HFF-Myc (cell line): ENCODE results near the gene QKI.
A peak's percentile ranks its signal among the peaks of the same experiment; 100 is the strongest.

ENCODE experiments used
- DNase-seq: peaks from one replicate; pipeline ENCODE4 v3.0.0-alpha.2; 2011; ENCODE audit warnings: low read depth; ENCODE audit errors: extremely low read depth
- H3K4me3 ChIP-seq: replicated peaks from 2 replicates; pipeline ENCODE4 v1.5.1; 2011; ENCODE audit warnings: low read depth, mild to moderate bottlenecking, control low read depth, low read length
- TF ChIP-seq, protein P1 (sequence below): IDR thresholded peaks from 2 replicates; pipeline ENCODE4 v1.5.1; 2012; ENCODE audit warnings: mild to moderate bottlenecking, low read depth, low read length, control low read depth; ENCODE audit errors: missing control alignments

QKI gene

DNA sequence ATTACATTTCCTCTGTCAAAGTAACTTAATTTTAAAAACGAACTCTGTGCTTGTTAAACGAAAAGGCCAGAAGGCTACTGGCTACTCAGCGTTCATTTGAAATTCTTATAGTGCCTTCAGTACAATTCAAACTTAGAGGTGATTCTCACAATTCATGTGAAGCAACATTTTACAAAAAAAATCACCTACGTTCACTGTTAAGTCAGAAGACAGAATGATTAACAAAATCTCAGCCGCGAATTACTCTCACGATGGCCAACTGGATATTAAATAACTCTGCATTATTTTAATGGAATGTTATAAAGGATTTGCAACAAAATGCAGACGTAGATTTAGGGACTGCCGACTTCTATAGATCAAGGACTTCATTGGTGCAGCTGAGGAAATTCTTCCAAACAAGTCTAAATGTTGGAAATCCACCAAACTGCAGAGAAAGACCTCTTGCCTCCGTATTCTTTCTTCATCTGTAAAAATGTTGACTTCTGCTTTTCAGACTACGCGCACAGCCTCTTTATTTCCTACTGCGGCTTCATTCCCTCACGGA, 1.6 kb upstream of the QKI start:
- peak overlapping the region; percentile 54 for H3K4me3 ChIP-seq
- DNase-seq, result no peak
- TF ChIP-seq, protein P1, sequence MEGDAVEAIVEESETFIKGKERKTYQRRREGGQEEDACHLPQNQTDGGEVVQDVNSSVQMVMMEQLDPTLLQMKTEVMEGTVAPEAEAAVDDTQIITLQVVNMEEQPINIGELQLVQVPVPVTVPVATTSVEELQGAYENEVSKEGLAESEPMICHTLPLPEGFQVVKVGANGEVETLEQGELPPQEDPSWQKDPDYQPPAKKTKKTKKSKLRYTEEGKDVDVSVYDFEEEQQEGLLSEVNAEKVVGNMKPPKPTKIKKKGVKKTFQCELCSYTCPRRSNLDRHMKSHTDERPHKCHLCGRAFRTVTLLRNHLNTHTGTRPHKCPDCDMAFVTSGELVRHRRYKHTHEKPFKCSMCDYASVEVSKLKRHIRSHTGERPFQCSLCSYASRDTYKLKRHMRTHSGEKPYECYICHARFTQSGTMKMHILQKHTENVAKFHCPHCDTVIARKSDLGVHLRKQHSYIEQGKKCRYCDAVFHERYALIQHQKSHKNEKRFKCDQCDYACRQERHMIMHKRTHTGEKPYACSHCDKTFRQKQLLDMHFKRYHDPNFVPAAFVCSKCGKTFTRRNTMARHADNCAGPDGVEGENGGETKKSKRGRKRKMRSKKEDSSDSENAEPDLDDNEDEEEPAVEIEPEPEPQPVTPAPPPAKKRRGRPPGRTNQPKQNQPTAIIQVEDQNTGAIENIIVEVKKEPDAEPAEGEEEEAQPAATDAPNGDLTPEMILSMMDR, result no peak

DNA sequence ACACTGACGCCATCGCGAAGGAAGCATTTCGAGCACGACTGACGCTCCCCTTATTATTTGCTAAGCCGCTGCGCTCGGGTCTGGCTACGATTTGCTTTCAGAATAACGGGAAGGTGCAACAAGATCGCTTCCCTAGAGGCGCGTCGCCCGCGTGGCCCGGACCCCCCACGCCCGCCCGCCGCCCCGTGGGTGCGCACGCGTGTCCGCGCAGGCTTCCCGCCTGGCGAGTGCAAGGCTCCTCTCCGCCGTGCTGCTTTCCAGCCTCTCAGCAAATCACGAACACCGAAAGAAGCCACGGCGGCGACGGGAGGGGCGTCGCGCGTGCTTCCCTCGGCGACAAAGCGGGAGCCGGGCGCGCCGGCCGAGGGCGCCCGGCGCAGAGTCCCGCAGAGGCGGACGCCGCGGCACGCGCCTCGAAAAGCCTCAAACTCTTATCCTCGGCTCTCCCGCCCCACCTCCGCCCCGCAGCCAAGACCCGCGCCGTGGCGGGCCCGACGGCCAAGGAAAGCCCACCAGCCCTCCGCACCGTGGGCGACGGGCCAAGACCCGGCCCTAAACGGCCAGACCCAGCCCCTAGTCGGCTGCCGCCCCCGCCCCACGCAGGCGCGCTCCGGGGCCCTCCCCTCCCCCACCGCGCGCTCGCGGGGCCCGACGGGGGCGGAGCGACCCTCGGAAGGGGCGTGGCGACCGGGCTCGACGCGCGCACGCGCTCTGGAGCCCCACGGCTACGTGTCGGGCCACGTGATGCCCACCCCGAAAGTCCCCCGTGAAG, 987 bp upstream of the QKI start:
- H3K4me3 ChIP-seq, result peak overlapping the region; percentile 54
- TF ChIP-seq, protein P1, result no peak
- no peak for DNase-seq

DNA sequence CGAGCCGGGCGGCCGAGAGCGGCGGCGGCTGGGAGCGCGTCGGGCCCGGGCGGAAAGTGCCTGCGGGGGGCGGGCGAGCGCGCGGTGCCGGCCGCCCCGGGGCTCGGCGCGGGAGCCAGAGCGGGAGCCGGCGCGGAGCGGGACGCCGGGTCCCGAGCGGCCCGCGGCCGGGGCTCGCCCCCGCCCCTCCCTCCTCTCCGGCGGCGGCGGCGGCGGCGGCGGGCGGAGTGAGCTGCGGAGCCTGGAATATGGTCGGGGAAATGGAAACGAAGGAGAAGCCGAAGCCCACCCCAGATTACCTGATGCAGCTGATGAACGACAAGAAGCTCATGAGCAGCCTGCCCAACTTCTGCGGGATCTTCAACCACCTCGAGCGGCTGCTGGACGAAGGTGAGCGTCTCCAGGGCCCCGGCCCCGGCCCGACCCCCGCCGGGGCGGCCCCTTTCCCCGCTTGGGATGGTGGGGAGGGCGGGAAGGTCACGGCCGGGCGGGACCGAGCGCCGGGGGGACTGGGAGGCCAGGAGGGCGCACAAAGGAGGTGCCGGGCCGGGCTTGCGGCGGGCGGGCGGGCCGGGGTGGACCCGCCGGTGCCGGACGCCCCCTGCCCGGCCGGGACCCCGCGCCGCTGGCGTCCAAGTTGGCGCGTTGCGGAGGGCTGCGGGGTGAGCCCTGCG, 565 bp downstream of the QKI start:
- TF ChIP-seq, protein P1, result no peak
- no peak for DNase-seq
- H3K4me3 ChIP-seq, result peak overlapping the region; percentile 65

DNA sequence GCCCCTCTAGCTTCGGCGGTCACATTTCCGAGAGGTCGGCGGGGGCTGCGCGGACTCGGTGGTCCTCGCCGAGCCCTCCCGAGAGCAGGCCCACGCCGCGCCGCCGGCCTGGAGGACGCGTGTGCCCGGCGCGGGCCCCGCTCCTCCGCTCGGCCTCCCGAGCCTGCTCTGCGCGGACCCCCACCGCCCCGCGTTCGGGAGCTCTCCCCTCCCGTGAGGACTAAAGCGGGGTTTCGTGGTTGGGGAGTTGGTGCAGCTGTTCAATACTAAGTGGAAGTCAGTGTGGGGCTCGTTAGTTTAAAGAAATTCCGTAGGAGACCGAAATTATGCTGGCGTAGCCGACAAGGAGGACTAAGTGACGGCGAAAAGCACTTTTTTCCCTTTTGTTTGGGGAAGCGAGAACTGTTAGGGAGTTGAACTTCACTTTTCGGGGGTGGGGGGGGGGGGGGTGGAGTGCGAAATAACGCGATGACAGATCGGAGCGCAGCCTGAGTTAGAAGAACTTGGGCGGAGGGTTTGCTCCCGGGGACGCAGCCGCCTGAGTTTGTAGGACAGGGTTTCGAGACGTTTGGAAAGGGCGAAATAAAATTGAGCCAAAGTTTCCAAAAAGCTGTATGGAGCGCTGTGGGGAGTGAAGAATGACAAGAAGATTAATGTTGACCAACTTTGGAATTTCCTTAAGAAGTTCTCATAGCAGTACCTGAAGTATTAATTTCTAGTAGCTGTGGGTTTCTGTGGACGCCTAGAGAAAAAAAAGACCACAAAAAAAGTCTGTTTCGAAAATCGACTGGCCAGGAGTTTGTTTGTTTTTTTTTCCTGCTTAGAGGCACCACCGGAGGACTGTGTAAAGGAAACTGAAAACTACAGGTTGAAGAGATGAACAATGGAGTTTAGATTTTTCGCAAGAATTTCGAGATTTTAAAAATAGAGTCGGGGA, 1.4 kb downstream of the QKI start:
- no peak for DNase-seq
- H3K4me3 ChIP-seq, result peak overlapping the region; percentile 65
- TF ChIP-seq, protein P1, result no peak

DNA sequence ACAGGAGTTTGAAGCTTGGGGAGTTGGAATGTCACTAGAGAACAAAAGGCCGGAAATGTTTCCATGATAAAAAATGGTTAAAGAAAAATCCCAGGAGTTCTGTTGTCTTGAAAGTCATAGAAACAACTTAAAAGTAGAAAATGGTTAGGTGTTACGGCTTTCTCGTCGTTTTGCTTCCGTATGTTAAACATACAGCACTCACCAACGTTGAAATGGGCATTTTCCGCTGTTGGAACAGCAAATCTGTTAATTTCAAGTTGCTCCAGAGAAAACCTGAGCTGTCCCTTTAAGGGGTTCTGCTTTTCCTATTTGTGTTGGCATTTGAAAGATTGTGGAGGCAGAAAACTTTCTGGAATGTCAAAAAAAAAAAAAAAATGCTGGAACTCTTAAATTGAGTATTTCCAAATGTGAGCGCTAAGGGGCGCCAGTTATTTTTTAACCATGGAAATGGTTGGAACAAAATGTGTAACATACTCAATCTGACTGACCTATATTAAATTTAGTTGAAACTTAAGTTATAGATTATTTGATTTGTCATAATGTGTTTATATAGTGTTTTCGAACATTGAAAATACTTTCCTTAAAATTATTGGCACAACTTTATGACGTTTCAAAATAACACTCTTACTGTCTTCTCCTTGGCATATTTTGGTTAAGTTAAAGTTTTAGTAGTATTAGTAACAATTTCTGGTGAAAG, 2.2 kb downstream of the QKI start:
- H3K4me3 ChIP-seq, result peak overlapping the region; percentile 65
- TF ChIP-seq, protein P1, result peak; percentile 39
- DNase-seq, result peak; percentile 61

DNA sequence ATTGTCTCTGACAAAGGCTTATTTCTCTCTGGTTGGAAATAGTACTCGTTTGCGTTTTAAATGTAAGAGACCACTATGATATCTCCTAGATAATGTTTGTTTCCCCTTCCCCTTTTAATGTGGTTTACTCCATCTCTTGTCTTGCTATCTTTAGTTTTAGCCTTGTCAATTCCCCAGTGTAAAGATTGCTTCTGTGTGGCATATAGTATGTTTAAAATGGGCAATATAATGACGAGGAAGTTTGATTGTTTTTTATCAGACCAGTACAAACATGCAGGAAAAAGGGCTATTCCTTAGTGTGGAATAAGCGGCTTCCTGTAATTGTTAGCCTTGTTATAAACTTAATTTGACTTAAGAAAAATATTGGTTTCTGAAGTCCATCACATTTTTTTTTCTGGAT, 3.1 kb downstream of the QKI start:
- peak overlapping the region; percentile 65 for H3K4me3 ChIP-seq
- no peak for DNase-seq

More for the DNA sequence above, 3.1 kb downstream of the QKI start:
- TF ChIP-seq, protein P1, result no peak
